ENCODE measurements around the gene SPATA18. TPM values are rescaled to one million over a fixed set of nuclear protein-coding genes. Genes with fewer than 3 reads are reported as not detected.

Gene SPATA18
- total RNA-seq, 4 donors from 2014 or later: 0.30 to 6.3 (median 4.3) TPM

Other genes starting within 250 kb of the SPATA18 start
- gene DCUN1D4, start 208.2 kb upstream of the SPATA18 start, total RNA-seq: 10 to 100 TPM; 35.0 to 80.4 (median 40.6) TPM
- gene LRRC66, start 30.9 kb upstream of the SPATA18 start, total RNA-seq: 1 to 10 TPM in 3 of 4 donors, under 1 TPM in 1; 0.84 to 2.4 (median 1.7) TPM
- 100 to 1,000 TPM in 1 of 4 donors, 10 to 100 TPM in 3; 47.7 to 108 (median 73.4) TPM for gene SGCB, start 13.0 kb upstream of the SPATA18 start, total RNA-seq

Measured in tibial nerve (tissue), 4 donors.